Measurements from ENCODE around the gene BSPRY.

Gene BSPRY

DNA sequence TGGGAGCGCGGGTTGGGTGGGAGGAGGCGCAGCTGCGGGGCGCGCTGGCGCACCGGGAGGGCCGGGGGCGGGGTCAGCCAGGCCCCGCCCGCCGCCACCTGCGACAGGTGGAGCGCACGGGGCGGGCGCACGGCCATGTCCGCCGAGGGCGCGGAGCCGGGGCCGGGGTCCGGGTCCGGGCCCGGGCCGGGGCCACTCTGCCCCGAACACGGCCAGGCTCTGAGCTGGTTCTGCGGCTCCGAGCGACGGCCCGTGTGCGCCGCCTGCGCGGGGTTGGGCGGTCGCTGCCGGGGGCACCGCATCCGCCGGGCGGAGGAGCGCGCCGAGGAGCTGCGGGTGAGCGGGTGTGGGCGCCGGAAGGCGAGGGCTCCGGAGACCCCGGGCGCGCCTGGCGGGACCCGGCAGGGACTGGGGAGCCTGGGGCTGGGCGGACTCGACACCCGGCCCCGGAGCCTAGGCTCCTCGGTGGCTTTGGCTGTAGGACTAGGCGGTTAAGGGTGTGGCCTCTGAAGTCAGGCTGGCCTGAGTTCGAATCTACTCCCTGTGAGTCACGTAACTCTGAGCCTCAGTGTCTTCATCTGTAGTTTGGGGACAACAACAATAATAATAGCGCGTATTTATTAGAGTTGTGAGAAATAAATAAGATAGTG, at the start of gene BSPRY:
BSPRY (plus strand) TSS at position 97 of the 650 bp plus-strand sequence; CDS start at position 136, 39 bp downstream.
- Histone ChIP-seq H3K4me3 (IDR thresholded peaks at IDR 0.05; ENCODE audit: insufficient read depth, low read depth, low read length) (no peak within 1 kb of the TSS), H2AFZ (ENCODE audit: low read depth) (peak within 1 kb of the TSS; percentile 70), H3K4me2 (peak within 1 kb of the TSS; percentile 96), H3K79me2 (ENCODE audit: insufficient read depth, low read depth) (no peaks in the 10 kb centered on the region), H3K27me3 (ENCODE audit: insufficient read depth, low read depth) (no peaks in the 10 kb centered on the region), H3K9ac (peak within 1 kb of the TSS; percentile 36; the same call in 1 of the 2 replicates), H3K36me3 (ENCODE audit: insufficient read depth) (no peaks in the 10 kb centered on the region), H3K4me1 (ENCODE audit: low read depth, poor library complexity, severe bottlenecking) (peaks cover 33% of the 10 kb centered on the region), H3K27ac (peak within 1 kb of the TSS; percentile 56), H4K20me1 (ENCODE audit: insufficient read depth) (no peaks in the 10 kb centered on the region)
- TF ChIP-seq, protein P1, sequence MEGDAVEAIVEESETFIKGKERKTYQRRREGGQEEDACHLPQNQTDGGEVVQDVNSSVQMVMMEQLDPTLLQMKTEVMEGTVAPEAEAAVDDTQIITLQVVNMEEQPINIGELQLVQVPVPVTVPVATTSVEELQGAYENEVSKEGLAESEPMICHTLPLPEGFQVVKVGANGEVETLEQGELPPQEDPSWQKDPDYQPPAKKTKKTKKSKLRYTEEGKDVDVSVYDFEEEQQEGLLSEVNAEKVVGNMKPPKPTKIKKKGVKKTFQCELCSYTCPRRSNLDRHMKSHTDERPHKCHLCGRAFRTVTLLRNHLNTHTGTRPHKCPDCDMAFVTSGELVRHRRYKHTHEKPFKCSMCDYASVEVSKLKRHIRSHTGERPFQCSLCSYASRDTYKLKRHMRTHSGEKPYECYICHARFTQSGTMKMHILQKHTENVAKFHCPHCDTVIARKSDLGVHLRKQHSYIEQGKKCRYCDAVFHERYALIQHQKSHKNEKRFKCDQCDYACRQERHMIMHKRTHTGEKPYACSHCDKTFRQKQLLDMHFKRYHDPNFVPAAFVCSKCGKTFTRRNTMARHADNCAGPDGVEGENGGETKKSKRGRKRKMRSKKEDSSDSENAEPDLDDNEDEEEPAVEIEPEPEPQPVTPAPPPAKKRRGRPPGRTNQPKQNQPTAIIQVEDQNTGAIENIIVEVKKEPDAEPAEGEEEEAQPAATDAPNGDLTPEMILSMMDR (conservative IDR thresholded peaks at IDR 0.05; ENCODE audit: low read depth, low read length) = no peak

DNA sequence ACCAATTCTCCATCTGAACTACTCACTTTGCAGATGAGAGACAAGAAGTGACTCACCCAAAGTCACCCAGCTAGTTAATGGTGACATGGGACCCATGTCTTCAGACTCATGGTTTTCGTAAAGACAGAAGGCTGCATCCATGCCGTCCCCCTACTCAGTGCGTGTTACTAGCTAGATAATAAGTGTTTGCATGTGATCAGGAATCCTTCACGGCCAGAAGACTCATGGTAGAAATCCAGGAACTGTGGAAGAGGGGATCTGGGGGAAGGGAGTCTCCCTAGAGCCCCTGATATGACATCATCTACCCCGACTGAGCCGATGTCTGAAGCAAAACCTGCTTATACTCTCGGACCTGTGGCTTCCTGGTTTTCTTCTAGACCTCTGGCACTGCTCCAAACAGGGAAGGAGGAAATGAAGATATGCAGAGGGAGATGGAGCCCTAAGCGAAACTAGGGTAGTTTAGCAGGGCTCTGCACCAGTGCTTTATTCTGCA, 49.5 kb upstream of the BSPRY start:
- Histone ChIP-seq H2AFZ (ENCODE audit: low read depth) (no peak overlapping the region), H3K4me3 (IDR thresholded peaks at IDR 0.05; ENCODE audit: insufficient read depth, low read depth, low read length) (no peak overlapping the region), H3K27me3 (ENCODE audit: insufficient read depth, low read depth) (no peaks in the 10 kb centered on the region), H4K20me1 (ENCODE audit: insufficient read depth) (no peaks in the 10 kb centered on the region), H3K36me3 (ENCODE audit: insufficient read depth) (no peaks in the 10 kb centered on the region), H3K9ac (no peak overlapping the region), H3K27ac (no peak overlapping the region), H3K4me2 (no peak overlapping the region), H3K4me1 (ENCODE audit: low read depth, poor library complexity, severe bottlenecking) (no peaks in the 10 kb centered on the region), H3K79me2 (ENCODE audit: insufficient read depth, low read depth) (no peaks in the 10 kb centered on the region)
- TF ChIP-seq, protein P1 (conservative IDR thresholded peaks at IDR 0.05; ENCODE audit: low read depth, low read length) = no peak

GRCh38 chr9:113301548-113301947, 47.8 kb upstream of the BSPRY start:
- Histone ChIP-seq H3K27ac (no peak overlapping the region), H3K9ac (no peak overlapping the region), H3K4me2 (no peak overlapping the region), H2AFZ (ENCODE audit: low read depth) (no peak overlapping the region), H3K4me1 (ENCODE audit: low read depth, poor library complexity, severe bottlenecking) (no peaks in the 10 kb centered on the region), H3K4me3 (IDR thresholded peaks at IDR 0.05; ENCODE audit: insufficient read depth, low read depth, low read length) (no peak overlapping the region), H3K79me2 (ENCODE audit: insufficient read depth, low read depth) (no peaks in the 10 kb centered on the region), H4K20me1 (ENCODE audit: insufficient read depth) (no peaks in the 10 kb centered on the region), H3K27me3 (ENCODE audit: insufficient read depth, low read depth) (no peaks in the 10 kb centered on the region), H3K36me3 (ENCODE audit: insufficient read depth) (no peaks in the 10 kb centered on the region)
- TF ChIP-seq, protein P1 (conservative IDR thresholded peaks at IDR 0.05; ENCODE audit: low read depth, low read length) = no peak

- TF ChIP-seq, protein P1 (conservative IDR thresholded peaks at IDR 0.05; ENCODE audit: low read depth, low read length) = no peak
Measured at GRCh38 chr9:113302792-113303418, 46.4 kb upstream of the BSPRY start, which contains the start of gene RNF183. Gene RNF183, minus strand, starts transcription at chr9:113303376. Its CDS starts 5,192 bp downstream, at chr9:113298184.

More at GRCh38 chr9:113302792-113303418, 46.4 kb upstream of the BSPRY start, which contains the start of gene RNF183:
- Histone ChIP-seq H3K36me3 (ENCODE audit: insufficient read depth) (no peaks in the 10 kb centered on the region), H2AFZ (ENCODE audit: low read depth) (no peak within 1 kb of the TSS), H3K4me1 (ENCODE audit: low read depth, poor library complexity, severe bottlenecking) (no peaks in the 10 kb centered on the region), H3K27ac (no peak within 1 kb of the TSS), H3K4me2 (no peak within 1 kb of the TSS), H3K4me3 (IDR thresholded peaks at IDR 0.05; ENCODE audit: insufficient read depth, low read depth, low read length) (no peak within 1 kb of the TSS), H3K79me2 (ENCODE audit: insufficient read depth, low read depth) (no peaks in the 10 kb centered on the region), H4K20me1 (ENCODE audit: insufficient read depth) (no peaks in the 10 kb centered on the region), H3K27me3 (ENCODE audit: insufficient read depth, low read depth) (no peaks in the 10 kb centered on the region), H3K9ac (no peak within 1 kb of the TSS)

All from KMS-11 (cell line).